Uterus (tissue), 2 donors: ENCODE data around the gene OPCML.

Experiments
- POLR2A ChIP-seq, 2 donors: fragments of 450-650 bp; IDR thresholded peaks; one replicate each; pipeline ENCODE4 v1.6.1; 2016; ENCODE audit warnings: antibody characterized with exemption in 2 of 2, mild to moderate bottlenecking in 1 of 2, moderate library complexity in 1 of 2
- TF ChIP-seq, protein P1 (sequence below), 4 experiments: fragments of 200-600 bp in 2 of 4; fragments of 450-650 bp in 2 of 4; sonication (generic) in 2 of 4; IDR thresholded peaks; one replicate each; pipeline ENCODE4 v1.5.1; 2016 to 2019; ENCODE audit warnings: antibody characterized with exemption in 4 of 4, mild to moderate bottlenecking in 2 of 4, moderate library complexity in 1 of 4

DNA sequence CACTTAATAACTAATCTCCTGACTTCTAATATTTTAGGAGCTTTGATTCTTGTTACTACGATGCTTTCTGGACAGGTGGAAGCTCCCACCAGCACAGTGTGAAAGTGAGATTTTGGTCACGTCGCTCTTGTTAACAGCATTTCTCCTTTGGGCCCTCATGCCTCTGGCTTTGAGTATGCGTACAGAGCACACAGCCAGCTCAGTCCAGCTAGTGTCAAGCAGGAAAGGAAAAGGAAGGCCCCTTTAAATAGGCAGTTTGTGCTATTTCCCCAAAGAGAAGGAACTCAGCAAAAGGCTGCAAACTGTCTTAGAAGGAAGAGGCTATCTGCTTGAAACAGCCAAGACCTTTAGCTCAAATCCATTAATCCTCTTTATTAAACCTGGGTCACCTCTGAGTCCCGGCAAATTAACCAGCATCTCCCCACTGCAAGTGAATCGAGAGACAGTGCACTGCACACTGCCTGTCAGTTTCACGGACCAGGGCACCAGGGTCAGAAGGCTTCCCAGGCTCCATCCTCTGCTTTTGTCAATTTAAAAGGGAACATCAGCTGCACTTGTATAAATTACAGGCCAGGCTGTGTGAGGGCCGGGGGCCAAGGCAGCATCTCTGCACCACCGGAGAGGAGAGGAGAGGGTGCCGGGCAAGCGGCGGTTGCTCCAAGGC is 34.7 kb downstream of the OPCML start:
- TF ChIP-seq, protein P1, sequence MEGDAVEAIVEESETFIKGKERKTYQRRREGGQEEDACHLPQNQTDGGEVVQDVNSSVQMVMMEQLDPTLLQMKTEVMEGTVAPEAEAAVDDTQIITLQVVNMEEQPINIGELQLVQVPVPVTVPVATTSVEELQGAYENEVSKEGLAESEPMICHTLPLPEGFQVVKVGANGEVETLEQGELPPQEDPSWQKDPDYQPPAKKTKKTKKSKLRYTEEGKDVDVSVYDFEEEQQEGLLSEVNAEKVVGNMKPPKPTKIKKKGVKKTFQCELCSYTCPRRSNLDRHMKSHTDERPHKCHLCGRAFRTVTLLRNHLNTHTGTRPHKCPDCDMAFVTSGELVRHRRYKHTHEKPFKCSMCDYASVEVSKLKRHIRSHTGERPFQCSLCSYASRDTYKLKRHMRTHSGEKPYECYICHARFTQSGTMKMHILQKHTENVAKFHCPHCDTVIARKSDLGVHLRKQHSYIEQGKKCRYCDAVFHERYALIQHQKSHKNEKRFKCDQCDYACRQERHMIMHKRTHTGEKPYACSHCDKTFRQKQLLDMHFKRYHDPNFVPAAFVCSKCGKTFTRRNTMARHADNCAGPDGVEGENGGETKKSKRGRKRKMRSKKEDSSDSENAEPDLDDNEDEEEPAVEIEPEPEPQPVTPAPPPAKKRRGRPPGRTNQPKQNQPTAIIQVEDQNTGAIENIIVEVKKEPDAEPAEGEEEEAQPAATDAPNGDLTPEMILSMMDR (IDR thresholded peaks at IDR 0.05) = no peak
- TF ChIP-seq POLR2A (IDR thresholded peaks at IDR 0.05) = no peak
